Suprapubic skin (tissue), 4 donors: ENCODE data around the gene DDIAS. TPM values are rescaled to one million over a fixed set of nuclear protein-coding genes. Genes with fewer than 3 reads are reported as not detected.
"Not testable (repeated sequence)": the region's sequence is repeated elsewhere in the genome, so short reads cannot be mapped to it uniquely, and the experiment has no call there.

Experiments used
- DNase-seq, 2 donors: peaks; one replicate each; pipeline ENCODE4 v3.0.0-alpha.2; 2019; ENCODE audit warnings: low spot score in 2 of 2
- H3K27ac ChIP-seq: fragments of 200-600 bp; sonication (generic); one replicate; pipeline ENCODE4 v1.5.1; 2019
- H3K27me3 ChIP-seq: fragments of 200-600 bp; sonication (generic); one replicate; pipeline ENCODE4 v1.5.1; 2019
- H3K36me3 ChIP-seq: fragments of 200-600 bp; sonication (generic); one replicate; pipeline ENCODE4 v1.5.1; 2019
- H3K4me1 ChIP-seq: fragments of 200-600 bp; sonication (generic); one replicate; pipeline ENCODE4 v1.5.1; 2019
- H3K4me3 ChIP-seq: fragments of 200-600 bp; sonication (generic); one replicate; pipeline ENCODE4 v1.5.1; 2019; ENCODE audit warnings: mild to moderate bottlenecking
- H3K9me3 ChIP-seq: fragments of 200-600 bp; sonication (generic); one replicate; pipeline ENCODE4 v1.5.1; 2019
- CTCF ChIP-seq, 2 donors: fragments of 200-600 bp in 1 of 2; fragments of 450-650 bp in 1 of 2; sonication (generic) in 1 of 2; IDR thresholded peaks; one replicate each; pipeline ENCODE4 v1.5.1; 2016 to 2019; ENCODE audit warnings: antibody characterized with exemption in 2 of 2, mild to moderate bottlenecking in 1 of 2, moderate library complexity in 1 of 2
- EP300 ChIP-seq: sonication (generic); formaldehyde crosslinking; IDR thresholded peaks from one replicate; pipeline ENCODE4 v1.6.1; 2017; ENCODE audit warnings: antibody characterized with exemption
- POLR2A ChIP-seq, 2 donors: fragments of 450-650 bp; IDR thresholded peaks; one replicate each; pipeline ENCODE4 v1.6.1; 2017; ENCODE audit warnings: antibody characterized with exemption in 2 of 2, mild to moderate bottlenecking in 2 of 2, moderate library complexity in 2 of 2
- POLR2AphosphoS5 ChIP-seq, 3 donors: sonication (generic); formaldehyde crosslinking; IDR thresholded peaks; one replicate each; pipeline ENCODE4 v1.6.1; 2017; ENCODE audit warnings: antibody characterized with exemption in 3 of 3
- WGBS: methylation state at CpG from one replicate; pipeline ENCODE4 v1.1.5; 2018; 5-methylcytosine and 5-hydroxymethylcytosine counted together
- total RNA-seq, 4 donors: library from RNA; depleted of rRNA; stranded (reverse); fragments of >200 nt; gene quantifications; one replicate each; pipeline ENCODE4 v1.1.0, GENCODE V29; 2016

DDIAS gene
- total RNA-seq, 4 donors from 2014 or later = 1.5 to 5.7 (median 4.1) TPM

GRCh38 chr11:82937554-82937953 is 36.0 kb downstream of the DDIAS start:
- Histone ChIP-seq H3K9me3 (no peaks in the 10 kb centered on the region), H3K4me1 (no peaks in the 10 kb centered on the region), H3K27ac (no peak overlapping the region), H3K4me3 (no peak overlapping the region), H3K27me3 (no peaks in the 10 kb centered on the region), H3K36me3 (no peaks in the 10 kb centered on the region)
- no peak for TF ChIP-seq POLR2A (IDR thresholded peaks at IDR 0.05)
- no peak for TF ChIP-seq CTCF (IDR thresholded peaks at IDR 0.05)
- TF ChIP-seq POLR2AphosphoS5 (IDR thresholded peaks at IDR 0.05) = no peak
- DNase-seq = no peak
- WGBS = 97% methylated on average over 2 of the region's 2 CpGs

DNA sequence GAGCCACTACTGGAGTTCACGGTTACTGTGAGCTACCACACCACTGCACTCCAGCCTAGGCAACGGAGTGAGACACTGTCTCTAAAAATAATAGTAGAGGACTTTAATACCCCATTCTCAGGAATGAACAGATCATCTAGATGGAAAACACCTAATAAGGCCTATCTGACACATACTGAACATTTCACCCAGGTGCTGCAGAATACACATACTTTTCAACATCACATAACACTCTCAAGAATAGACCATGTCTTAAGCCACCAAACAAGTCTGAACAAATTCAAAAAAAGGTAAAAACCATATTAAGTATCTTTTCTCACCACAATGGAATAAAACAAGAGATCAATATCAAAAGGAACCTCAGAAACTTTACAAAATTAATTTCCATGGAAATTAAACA is 37.9 kb downstream of the DDIAS start:
- H3K27me3 ChIP-seq = no peaks in the 10 kb centered on the region
- no peak overlapping the region for H3K4me3 ChIP-seq
- 86% methylated on average over 2 of the region's 2 CpGs for WGBS
- DNase-seq = no peak
- no peaks in the 10 kb centered on the region for H3K4me1 ChIP-seq
- H3K27ac ChIP-seq = no peak overlapping the region
- no peak for TF ChIP-seq EP300
- H3K36me3 ChIP-seq = no peaks in the 10 kb centered on the region
- H3K9me3 ChIP-seq = peaks cover 4% of the 10 kb centered on the region

- TF ChIP-seq EP300 = no peak
- no peak for TF ChIP-seq POLR2A (IDR thresholded peaks at IDR 0.05)
- no peak for TF ChIP-seq POLR2AphosphoS5 (IDR thresholded peaks at IDR 0.05)
- TF ChIP-seq CTCF (IDR thresholded peaks at IDR 0.05) = no peak
- 100% methylated on average over 1 of the region's 2 CpGs for WGBS
Measured at GRCh38 chr11:82942376-82942775, 40.8 kb downstream of the DDIAS start.

DNA sequence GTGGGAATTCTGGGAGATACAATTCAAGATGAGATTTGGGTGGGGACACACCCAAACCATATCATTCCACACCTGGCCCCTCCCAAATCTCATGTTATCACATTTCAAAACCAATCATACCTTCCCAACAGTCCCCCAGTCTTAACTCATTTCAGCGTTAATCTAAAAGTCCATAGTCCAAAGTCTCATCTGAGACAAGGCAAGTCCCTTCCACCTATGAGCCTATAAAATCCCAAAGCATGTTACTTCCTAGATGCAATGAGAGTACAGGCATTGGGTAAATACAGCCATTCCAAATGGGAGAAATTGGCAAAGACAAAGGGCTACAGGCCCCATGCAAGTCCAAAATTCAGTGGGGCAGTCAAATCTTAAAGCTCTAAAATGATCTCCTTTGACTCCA is 41.9 kb downstream of the DDIAS start:
- not testable (repeated sequence) for H3K9me3 ChIP-seq, H3K4me3 ChIP-seq, H3K36me3 ChIP-seq, DNase-seq, H3K4me1 ChIP-seq, H3K27ac ChIP-seq, H3K27me3 ChIP-seq
- WGBS = 100% methylated on average over 1 of the region's 1 CpG

More at GRCh38 chr11:82942376-82942775, 40.8 kb downstream of the DDIAS start:
- Histone ChIP-seq H3K27ac (no peak overlapping the region), H3K9me3 (peaks cover 4% of the 10 kb centered on the region), H3K4me1 (no peaks in the 10 kb centered on the region), H3K36me3 (no peaks in the 10 kb centered on the region), H3K27me3 (no peaks in the 10 kb centered on the region), H3K4me3 (no peak overlapping the region)
- DNase-seq = no peak

GRCh38 chr11:82944198-82944597 is 42.7 kb downstream of the DDIAS start:
- WGBS = 83% methylated on average over 2 of the region's 2 CpGs
- H3K9me3 ChIP-seq = peaks cover 4% of the 10 kb centered on the region

DNA sequence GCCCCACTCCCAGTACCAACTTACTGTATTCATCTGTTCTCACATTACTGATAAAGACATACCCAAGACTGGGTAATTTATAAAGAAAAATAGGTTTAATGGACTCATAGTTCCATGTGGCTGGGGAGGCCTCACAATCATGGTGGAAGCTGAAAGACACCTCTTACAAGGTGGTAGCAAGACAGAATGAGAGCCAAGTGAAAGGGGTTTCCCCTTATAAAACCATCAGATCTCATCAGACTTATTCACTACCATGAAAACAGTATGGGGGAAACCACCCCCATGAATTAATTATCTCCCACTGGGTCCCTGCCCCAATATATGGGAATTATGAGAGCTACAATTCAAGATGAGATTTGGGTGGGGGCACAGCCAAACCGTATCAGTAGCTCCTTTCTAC is 43.5 kb downstream of the DDIAS start:
- not testable (repeated sequence) for H3K27ac ChIP-seq, H3K27me3 ChIP-seq, H3K4me1 ChIP-seq, H3K36me3 ChIP-seq, H3K9me3 ChIP-seq, DNase-seq, H3K4me3 ChIP-seq
- WGBS = 71% methylated on average over 1 of the region's 1 CpG

More at GRCh38 chr11:82944198-82944597, 42.7 kb downstream of the DDIAS start:
- no peaks in the 10 kb centered on the region for H3K4me1 ChIP-seq
- H3K27me3 ChIP-seq = no peaks in the 10 kb centered on the region
- no peak for DNase-seq
- no peak overlapping the region for H3K27ac ChIP-seq
- TF ChIP-seq CTCF (IDR thresholded peaks at IDR 0.05) (no peak), POLR2A (IDR thresholded peaks at IDR 0.05) (no peak), EP300 (no peak), POLR2AphosphoS5 (IDR thresholded peaks at IDR 0.05) (no peak)
- H3K4me3 ChIP-seq = no peak overlapping the region
- no peaks in the 10 kb centered on the region for H3K36me3 ChIP-seq

- no peaks in the 10 kb centered on the region for H3K36me3 ChIP-seq
- no peaks in the 10 kb centered on the region for H3K27me3 ChIP-seq
- no peak overlapping the region for H3K27ac ChIP-seq
- H3K4me1 ChIP-seq = no peaks in the 10 kb centered on the region
- H3K4me3 ChIP-seq = no peak overlapping the region
- DNase-seq = no peak
- H3K9me3 ChIP-seq = peaks cover 4% of the 10 kb centered on the region
- TF ChIP-seq EP300 = no peak
- no peak for TF ChIP-seq CTCF (IDR thresholded peaks at IDR 0.05)
- no peak for TF ChIP-seq POLR2AphosphoS5 (IDR thresholded peaks at IDR 0.05)
- no peak for TF ChIP-seq POLR2A (IDR thresholded peaks at IDR 0.05)
Measured at GRCh38 chr11:82945682-82946081, 44.1 kb downstream of the DDIAS start.
